ENCODE measurements around the gene RPS8.

The RPS8 gene

DNA sequence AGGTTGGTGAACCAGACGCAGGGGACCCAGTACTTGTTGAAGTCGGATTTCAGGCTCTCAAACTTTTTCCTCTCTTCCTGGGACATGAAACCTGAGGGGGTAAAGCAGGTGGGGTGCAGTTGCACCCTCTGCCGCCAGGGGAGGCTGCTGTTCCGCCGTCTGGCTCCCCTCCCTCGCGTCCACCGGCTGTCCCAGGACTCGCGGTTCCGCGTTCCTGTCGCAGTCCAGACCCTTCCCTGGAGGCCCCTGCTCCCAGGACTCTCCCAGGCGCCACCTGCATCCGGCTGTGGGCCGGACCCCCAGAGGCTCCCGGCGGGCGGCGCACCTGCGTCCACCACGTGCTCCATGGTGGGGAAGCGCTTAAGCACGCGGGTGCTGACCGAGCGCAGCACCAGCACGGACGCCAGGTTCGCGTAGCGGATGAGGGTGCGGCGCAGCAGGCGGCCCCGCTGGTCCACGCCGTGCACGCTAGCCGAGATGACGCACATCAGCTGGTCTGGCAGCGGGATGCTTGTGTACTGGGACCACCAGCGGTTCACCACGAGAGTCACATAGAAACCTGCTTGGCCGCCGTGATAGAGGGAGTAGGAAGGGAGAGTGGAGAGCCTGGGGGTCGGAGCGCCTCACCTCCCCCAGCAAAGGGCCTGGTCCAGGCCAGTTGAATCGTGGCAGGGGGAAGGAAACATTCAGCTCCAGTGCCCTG, 10.9 kb downstream of the RPS8 start (continued):
- TF ChIP-seq, protein P1, sequence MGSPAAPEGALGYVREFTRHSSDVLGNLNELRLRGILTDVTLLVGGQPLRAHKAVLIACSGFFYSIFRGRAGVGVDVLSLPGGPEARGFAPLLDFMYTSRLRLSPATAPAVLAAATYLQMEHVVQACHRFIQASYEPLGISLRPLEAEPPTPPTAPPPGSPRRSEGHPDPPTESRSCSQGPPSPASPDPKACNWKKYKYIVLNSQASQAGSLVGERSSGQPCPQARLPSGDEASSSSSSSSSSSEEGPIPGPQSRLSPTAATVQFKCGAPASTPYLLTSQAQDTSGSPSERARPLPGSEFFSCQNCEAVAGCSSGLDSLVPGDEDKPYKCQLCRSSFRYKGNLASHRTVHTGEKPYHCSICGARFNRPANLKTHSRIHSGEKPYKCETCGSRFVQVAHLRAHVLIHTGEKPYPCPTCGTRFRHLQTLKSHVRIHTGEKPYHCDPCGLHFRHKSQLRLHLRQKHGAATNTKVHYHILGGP (tag by site-specific recombination; IDR thresholded peaks at IDR 0.05), result no peak
- TF ChIP-seq ZNF514 (tag by site-specific recombination; IDR thresholded peaks at IDR 0.05), result no peak

DNA sequence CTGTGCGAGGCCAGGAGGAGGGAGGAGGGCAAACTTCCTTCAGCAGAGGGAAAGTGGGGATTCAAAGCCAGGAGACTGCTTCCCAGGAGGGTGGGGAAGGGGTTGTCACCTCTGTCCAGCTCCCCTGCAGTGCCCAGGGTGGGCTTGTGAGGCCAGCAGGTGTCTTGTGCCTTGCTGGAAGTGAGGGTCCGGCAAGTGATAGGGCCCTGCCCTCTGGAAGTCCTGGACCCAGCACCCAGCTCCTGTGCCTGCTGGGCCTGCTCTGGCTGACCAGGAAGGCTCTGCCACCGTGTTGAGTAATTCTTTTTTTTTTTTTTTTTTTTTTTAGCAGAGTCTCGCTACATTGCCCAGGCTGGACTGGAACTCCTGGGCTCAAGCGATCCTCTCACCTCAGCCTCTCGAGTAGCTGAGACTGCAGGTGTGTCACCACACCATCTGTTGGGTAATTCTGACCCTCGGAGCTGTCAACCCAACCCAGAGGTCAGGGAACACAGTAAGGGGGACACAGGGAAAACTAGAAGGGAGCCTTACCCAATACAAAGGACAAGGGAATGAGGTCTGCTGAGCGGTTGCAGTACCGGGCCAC, 11.6 kb downstream of the RPS8 start:
- H3K4me1 ChIP-seq (ENCODE audit: control insufficient read depth, insufficient read depth, low read length), result 0 out of 2 replicates have a peak, but pooled peaks cover 2% of the 10 kb centered on the region
- ChIA-PET POLR2A (interaction anchor here (0.6 to 5.6 kb wide), 8 partner anchors 10 to 517 kb away, joined by 3 to 41 read pairs (median 4); partner anchors contain the start of genes BTBD19, HECTD3, PLK3 and RPS8), CTCF (interaction anchor here (0.7 to 2.3 kb wide), 7 partner anchors 9 to 703 kb away, joined by 3 to 11 read pairs (median 5); partner anchors contain the start of gene RPS8)
- no peaks in the 10 kb centered on the region for H3K9me3 ChIP-seq (ENCODE audit: control insufficient read depth, insufficient read depth, low read depth, low read length)
- H3K36me3 ChIP-seq (ENCODE audit: control insufficient read depth in 2 of 2, insufficient read depth in 1 of 2, low read length in 2 of 2), result peaks cover 0 to 3% of the 10 kb centered on the region in 2 experiments; a peak in 1 of 3 replicates
- no peak overlapping the region for H3K4me3 ChIP-seq (ENCODE audit: low read depth, low read length)
- TF ChIP-seq KLF1 (tag by site-specific recombination; IDR thresholded peaks at IDR 0.05) (no peak), ZNF768 (tag by site-specific recombination; IDR thresholded peaks at IDR 0.05) (no peak), ZNF558 (tag by site-specific recombination; IDR thresholded peaks at IDR 0.05) (no peak), ZNF514 (tag by site-specific recombination; IDR thresholded peaks at IDR 0.05) (no peak), KLF16 (tag by site-specific recombination; IDR thresholded peaks at IDR 0.05) (no peak), ZBTB17 (tag by site-specific recombination; IDR thresholded peaks at IDR 0.05) (no peak), RBAK (tag by site-specific recombination; IDR thresholded peaks at IDR 0.05) (no peak), ZBTB20 (tag by site-specific recombination; IDR thresholded peaks at IDR 0.05) (no peak), ZNF626 (tag by site-specific recombination; IDR thresholded peaks at IDR 0.05) (no peak), GFI1B (tag by site-specific recombination; IDR thresholded peaks at IDR 0.05) (no peak), ZSCAN16 (tag by site-specific recombination; IDR thresholded peaks at IDR 0.05) (no peak)
- TF ChIP-seq, protein P2, sequence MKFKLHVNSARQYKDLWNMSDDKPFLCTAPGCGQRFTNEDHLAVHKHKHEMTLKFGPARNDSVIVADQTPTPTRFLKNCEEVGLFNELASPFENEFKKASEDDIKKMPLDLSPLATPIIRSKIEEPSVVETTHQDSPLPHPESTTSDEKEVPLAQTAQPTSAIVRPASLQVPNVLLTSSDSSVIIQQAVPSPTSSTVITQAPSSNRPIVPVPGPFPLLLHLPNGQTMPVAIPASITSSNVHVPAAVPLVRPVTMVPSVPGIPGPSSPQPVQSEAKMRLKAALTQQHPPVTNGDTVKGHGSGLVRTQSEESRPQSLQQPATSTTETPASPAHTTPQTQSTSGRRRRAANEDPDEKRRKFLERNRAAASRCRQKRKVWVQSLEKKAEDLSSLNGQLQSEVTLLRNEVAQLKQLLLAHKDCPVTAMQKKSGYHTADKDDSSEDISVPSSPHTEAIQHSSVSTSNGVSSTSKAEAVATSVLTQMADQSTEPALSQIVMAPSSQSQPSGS (tag by site-specific recombination; IDR thresholded peaks at IDR 0.05; ENCODE audit: low read depth), result no peak
- TF ChIP-seq, protein P3, sequence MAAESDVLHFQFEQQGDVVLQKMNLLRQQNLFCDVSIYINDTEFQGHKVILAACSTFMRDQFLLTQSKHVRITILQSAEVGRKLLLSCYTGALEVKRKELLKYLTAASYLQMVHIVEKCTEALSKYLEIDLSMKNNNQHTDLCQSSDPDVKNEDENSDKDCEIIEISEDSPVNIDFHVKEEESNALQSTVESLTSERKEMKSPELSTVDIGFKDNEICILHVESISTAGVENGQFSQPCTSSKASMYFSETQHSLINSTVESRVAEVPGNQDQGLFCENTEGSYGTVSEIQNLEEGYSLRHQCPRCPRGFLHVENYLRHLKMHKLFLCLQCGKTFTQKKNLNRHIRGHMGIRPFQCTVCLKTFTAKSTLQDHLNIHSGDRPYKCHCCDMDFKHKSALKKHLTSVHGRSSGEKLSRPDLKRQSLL (tag by site-specific recombination; IDR thresholded peaks at IDR 0.05), result no peak
- no peak overlapping the region for H3K27ac ChIP-seq (ENCODE audit: extremely low read depth, low read depth, low read length)

DNA sequence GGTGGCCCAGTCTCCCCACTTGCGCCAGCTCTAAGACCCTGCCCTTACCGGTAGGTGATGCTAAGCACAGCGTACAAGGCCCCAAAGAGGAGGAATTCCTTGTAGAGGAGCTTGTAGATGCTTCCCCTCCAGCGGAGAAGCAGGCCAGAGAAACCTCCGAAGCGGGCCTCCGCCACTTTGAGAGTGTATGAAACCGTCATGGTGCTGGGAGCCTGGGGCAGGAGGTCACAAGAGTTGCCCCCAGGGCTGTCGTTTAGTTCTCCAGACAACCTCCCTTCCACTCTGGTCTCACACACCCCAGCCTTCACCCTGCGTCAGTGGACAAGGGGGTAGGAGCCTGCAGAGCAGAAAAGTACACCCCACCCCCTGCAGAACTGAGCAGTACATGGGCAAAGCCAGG, 12.2 kb downstream of the RPS8 start:
- Histone ChIP-seq H3K27ac (ENCODE audit: extremely low read depth, low read depth, low read length) (no peak overlapping the region), H3K4me1 (ENCODE audit: control insufficient read depth, insufficient read depth, low read length) (0 out of 2 replicates have a peak, but pooled peaks cover 2% of the 10 kb centered on the region), H3K9me3 (ENCODE audit: control insufficient read depth, insufficient read depth, low read depth, low read length) (no peaks in the 10 kb centered on the region), H3K36me3 (ENCODE audit: control insufficient read depth in 2 of 2, insufficient read depth in 1 of 2, low read length in 2 of 2) (no peaks in the 10 kb centered on the region), H3K4me3 (ENCODE audit: low read depth, low read length) (no peak overlapping the region)
- ChIA-PET CTCF (interaction anchor here (0.5 to 2.3 kb wide), 7 partner anchors 12 to 702 kb away, joined by 3 to 11 read pairs (median 4); partner anchors contain the start of genes RNU5D-1 and RPS8), POLR2A (interaction anchor here (1.0 to 5.6 kb wide), 5 partner anchors 12 to 516 kb away, joined by 4 to 41 read pairs (median 6); partner anchors contain the start of genes HECTD3, PLK3, RPS8 and UROD)
- TF ChIP-seq, protein P4, sequence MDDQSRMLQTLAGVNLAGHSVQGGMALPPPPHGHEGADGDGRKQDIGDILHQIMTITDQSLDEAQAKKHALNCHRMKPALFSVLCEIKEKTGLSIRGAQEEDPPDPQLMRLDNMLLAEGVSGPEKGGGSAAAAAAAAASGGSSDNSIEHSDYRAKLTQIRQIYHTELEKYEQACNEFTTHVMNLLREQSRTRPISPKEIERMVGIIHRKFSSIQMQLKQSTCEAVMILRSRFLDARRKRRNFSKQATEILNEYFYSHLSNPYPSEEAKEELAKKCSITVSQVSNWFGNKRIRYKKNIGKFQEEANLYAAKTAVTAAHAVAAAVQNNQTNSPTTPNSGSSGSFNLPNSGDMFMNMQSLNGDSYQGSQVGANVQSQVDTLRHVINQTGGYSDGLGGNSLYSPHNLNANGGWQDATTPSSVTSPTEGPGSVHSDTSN (CRISPR knock-in tag; IDR thresholded peaks at IDR 0.05), result no peak
- no peak for TF ChIP-seq KLF9 (tag by site-specific recombination; IDR thresholded peaks at IDR 0.05; ENCODE audit: low read depth)
- TF ChIP-seq, protein P5, sequence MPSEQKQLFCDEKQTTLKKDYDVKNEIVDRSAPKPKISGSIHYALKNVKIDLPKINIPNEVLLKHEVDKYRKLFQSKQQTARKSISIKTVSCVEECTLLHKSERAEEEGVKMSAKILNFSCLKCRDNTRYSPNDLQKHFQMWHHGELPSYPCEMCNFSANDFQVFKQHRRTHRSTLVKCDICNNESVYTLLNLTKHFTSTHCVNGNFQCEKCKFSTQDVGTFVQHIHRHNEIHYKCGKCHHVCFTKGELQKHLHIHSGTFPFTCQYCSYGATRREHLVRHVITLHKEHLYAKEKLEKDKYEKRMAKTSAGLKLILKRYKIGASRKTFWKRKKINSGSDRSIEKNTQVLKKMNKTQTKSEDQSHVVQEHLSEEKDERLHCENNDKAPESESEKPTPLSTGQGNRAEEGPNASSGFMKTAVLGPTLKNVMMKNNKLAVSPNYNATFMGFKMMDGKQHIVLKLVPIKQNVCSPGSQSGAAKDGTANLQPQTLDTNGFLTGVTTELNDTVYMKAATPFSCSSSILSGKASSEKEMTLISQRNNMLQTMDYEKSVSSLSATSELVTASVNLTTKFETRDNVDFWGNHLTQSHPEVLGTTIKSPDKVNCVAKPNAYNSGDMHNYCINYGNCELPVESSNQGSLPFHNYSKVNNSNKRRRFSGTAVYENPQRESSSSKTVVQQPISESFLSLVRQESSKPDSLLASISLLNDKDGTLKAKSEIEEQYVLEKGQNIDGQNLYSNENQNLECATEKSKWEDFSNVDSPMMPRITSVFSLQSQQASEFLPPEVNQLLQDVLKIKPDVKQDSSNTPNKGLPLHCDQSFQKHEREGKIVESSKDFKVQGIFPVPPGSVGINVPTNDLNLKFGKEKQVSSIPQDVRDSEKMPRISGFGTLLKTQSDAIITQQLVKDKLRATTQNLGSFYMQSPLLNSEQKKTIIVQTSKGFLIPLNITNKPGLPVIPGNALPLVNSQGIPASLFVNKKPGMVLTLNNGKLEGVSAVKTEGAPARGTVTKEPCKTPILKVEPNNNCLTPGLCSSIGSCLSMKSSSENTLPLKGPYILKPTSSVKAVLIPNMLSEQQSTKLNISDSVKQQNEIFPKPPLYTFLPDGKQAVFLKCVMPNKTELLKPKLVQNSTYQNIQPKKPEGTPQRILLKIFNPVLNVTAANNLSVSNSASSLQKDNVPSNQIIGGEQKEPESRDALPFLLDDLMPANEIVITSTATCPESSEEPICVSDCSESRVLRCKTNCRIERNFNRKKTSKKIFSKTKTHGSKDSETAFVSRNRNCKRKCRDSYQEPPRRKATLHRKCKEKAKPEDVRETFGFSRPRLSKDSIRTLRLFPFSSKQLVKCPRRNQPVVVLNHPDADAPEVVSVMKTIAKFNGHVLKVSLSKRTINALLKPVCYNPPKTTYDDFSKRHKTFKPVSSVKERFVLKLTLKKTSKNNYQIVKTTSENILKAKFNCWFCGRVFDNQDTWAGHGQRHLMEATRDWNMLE (tag by site-specific recombination; conservative IDR thresholded peaks at IDR 0.05; ENCODE audit: low read depth), result no peak
- TF ChIP-seq ZBTB17 (tag by site-specific recombination; IDR thresholded peaks at IDR 0.05), result no peak
- no peak for TF ChIP-seq ZNF416 (tag by site-specific recombination; IDR thresholded peaks at IDR 0.05)
- TF ChIP-seq ZNF155 (tag by site-specific recombination; IDR thresholded peaks at IDR 0.05), result no peak
- no peak for TF ChIP-seq ZXDB (tag by site-specific recombination; IDR thresholded peaks at IDR 0.05)

Data from HEK293 (cell line).